HCT116 (cell line): ENCODE data around the gene DIDO1. TPM values are rescaled to one million over a fixed set of nuclear protein-coding genes. Genes with fewer than 3 reads are reported as not detected.

Experiments used
- ATAC-seq: fragments of 200-7000 bp; cut with Tn5 transposase; 2 replicates; pipeline ENCODE4 v1.9.1; 2020; ENCODE audit warnings: mild to moderate bottlenecking, moderate library complexity
- BruUV-seq: library from RNA; stranded (reverse); fragments of 400-500 nt; replicated peaks from 2 replicates; lab custom pipeline; 2021; lab: Mats Ljungman, UMichigan
- CTCF ChIA-PET: fragments of 300-600 bp; sonication (Branson Sonifier 250); formaldehyde crosslinking; loops from one replicate; lab custom pipeline; 2021; ENCODE audit warnings: antibody characterized with exemption; lab: Charles Lee
- POLR2A ChIA-PET: fragments of 300-600, 350-600 bp; sonication (Branson Sonifier 250); formaldehyde crosslinking; loops from one replicate; lab custom pipeline; 2021; ENCODE audit warnings: antibody characterized with exemption; lab: Charles Lee
- RAD21 ChIA-PET, 2 experiments: fragments of 300-600 bp; sonication (Branson Sonifier 250); formaldehyde crosslinking; loops; one replicate each; lab custom pipeline; 2023; ENCODE audit warnings: low total read pairs in 2 of 2; ENCODE audit not compliant: uncharacterized antibody in 2 of 2, unreplicated experiment in 2 of 2, low non-redundant PET in 1 of 2; lab: Charles Lee
- DNase-seq: peaks from one replicate; pipeline ENCODE4 v3.0.0-alpha.2; 2010; ENCODE audit warnings: low read depth, low spot score
- H2AFZ ChIP-seq: fragments of 200-600 bp; shearing (Covaris generic), sonication (generic); 2 replicates; pipeline ENCODE4 v1.6.1; 2017; ENCODE audit warnings: low read depth, mixed run types, mixed read lengths, antibody characterized with exemption, low read length; ENCODE audit not compliant: poor library complexity, severe bottlenecking
- H3K27ac ChIP-seq: 2 replicates; pipeline ENCODE4 v1.5.1; 2012; ENCODE audit warnings: low read depth, low read length
- H3K27me3 ChIP-seq: fragments of 200-600 bp; sonication (generic); 2 replicates; pipeline ENCODE4 v1.6.1; 2016; ENCODE audit warnings: mixed run types, low read length, mixed read lengths; ENCODE audit not compliant: insufficient read depth
- H3K36me3 ChIP-seq, 2 experiments: fragments of 200-500 bp in 1 of 2; fragments of 200-600 bp in 1 of 2; sonication (Bioruptor generic) in 1 of 2; sonication (generic) in 1 of 2; 2 replicates each; pipeline versions ENCODE4 v1.5.1 to v1.6.1; 2014 to 2016; ENCODE audit warnings: low read length in 2 of 2, inconsistent platforms in 1 of 2, mixed read lengths in 1 of 2, mixed run types in 1 of 2; ENCODE audit not compliant: insufficient read depth in 2 of 2, control insufficient read depth in 1 of 2
- H3K4me1 ChIP-seq, 2 experiments: fragments of 200-600 bp in 1 of 2; sonication (generic) in 1 of 2; 2 replicates each; pipeline versions ENCODE4 v1.5.1 to v1.6.1; 2012 to 2017; ENCODE audit warnings: low read length in 2 of 2, inconsistent platforms in 1 of 2, mild to moderate bottlenecking in 1 of 2, mixed read lengths in 1 of 2, mixed run types in 1 of 2, moderate library complexity in 1 of 2; ENCODE audit not compliant: insufficient read depth in 2 of 2, control insufficient read depth in 1 of 2
- H3K4me2 ChIP-seq: fragments of 200-600 bp; sonication (generic); 2 replicates; pipeline ENCODE4 v1.6.1; 2017; ENCODE audit warnings: mixed run types, low read length, mixed read lengths
- H3K4me3 ChIP-seq, 2 experiments: fragments of 200-600 bp in 1 of 2; sonication (generic) in 1 of 2; replicated peaks in 1 of 2; 2 replicates each; pipeline ENCODE4 v1.5.1; 2011 to 2016; ENCODE audit warnings: low read length in 2 of 2, control low read depth in 1 of 2, low read depth in 1 of 2, mild to moderate bottlenecking in 1 of 2, mixed read lengths in 1 of 2, mixed run types in 1 of 2
- H3K79me2 ChIP-seq: fragments of 200-600 bp; sonication (generic); 2 replicates; pipeline ENCODE4 v1.6.1; 2017; ENCODE audit warnings: mild to moderate bottlenecking, mixed run types, low read length, moderate library complexity, mixed read lengths; ENCODE audit not compliant: insufficient read depth
- H3K9ac ChIP-seq: fragments of 200-600 bp; sonication (generic); 2 replicates; pipeline ENCODE4 v1.6.1; 2016; ENCODE audit warnings: low read length, mixed read lengths
- H3K9me2 ChIP-seq: fragments of 200-600 bp; sonication (generic), shearing (Covaris generic); 2 replicates; pipeline ENCODE4 v1.6.1; 2017; ENCODE audit warnings: mixed run types, mild to moderate bottlenecking, moderate library complexity; ENCODE audit not compliant: insufficient read depth
- H3K9me3 ChIP-seq, 2 experiments: fragments of 200-500 bp in 1 of 2; fragments of 200-600 bp in 1 of 2; sonication (Bioruptor generic) in 1 of 2; sonication (generic) in 1 of 2; 2 replicates each; pipeline ENCODE4 v1.6.1; 2014 to 2017; ENCODE audit warnings: low read length in 2 of 2, mixed read lengths in 2 of 2, inconsistent platforms in 1 of 2, low read depth in 1 of 2, mild to moderate bottlenecking in 1 of 2, mixed run types in 1 of 2, moderate library complexity in 1 of 2; ENCODE audit not compliant: control insufficient read depth in 1 of 2, insufficient read depth in 1 of 2
- H4K20me1 ChIP-seq: fragments of 200-600 bp; sonication (generic), shearing (Covaris generic); 2 replicates; pipeline ENCODE4 v1.6.1; 2017; ENCODE audit warnings: mixed run types, mild to moderate bottlenecking, moderate library complexity; ENCODE audit not compliant: insufficient read depth
- CEBPB ChIP-seq: IDR thresholded peaks from 2 replicates; pipeline ENCODE4 v1.6.1; 2012; ENCODE audit warnings: low read depth
- EGR1 ChIP-seq: IDR thresholded peaks from 2 replicates; pipeline ENCODE4 v1.6.1; 2012; ENCODE audit warnings: low read depth
- ELF1 ChIP-seq: IDR thresholded peaks from 2 replicates; pipeline ENCODE4 v1.6.1; 2012; ENCODE audit warnings: low read depth, borderline replicate concordance
- EZH2 ChIP-seq: fragments of 200-600 bp; sonication (generic); IDR thresholded peaks from 2 replicates; pipeline ENCODE4 v1.6.1; 2017; ENCODE audit warnings: antibody characterized with exemption, mixed run types
- FOSL1 ChIP-seq: IDR thresholded peaks from 2 replicates; pipeline ENCODE4 v1.6.1; 2012; ENCODE audit warnings: low read depth
- JUND ChIP-seq: IDR thresholded peaks from 2 replicates; pipeline ENCODE4 v1.6.1; 2012
- POLR2A ChIP-seq: IDR thresholded peaks from 2 replicates; pipeline ENCODE4 v1.7.0; 2011; ENCODE audit warnings: borderline replicate concordance; ENCODE audit not compliant: insufficient read depth, insufficient read length; ENCODE audit errors: extremely low read depth
- POLR2AphosphoS5 ChIP-seq: IDR thresholded peaks from 2 replicates; pipeline ENCODE4 v1.6.1; 2011; ENCODE audit warnings: mild to moderate bottlenecking, low read depth, low read length, moderate library complexity
- RAD21 ChIP-seq: IDR thresholded peaks from 2 replicates; pipeline ENCODE4 v1.6.1; 2012; ENCODE audit warnings: low read depth, mild to moderate bottlenecking
- SIN3A ChIP-seq: IDR thresholded peaks from 2 replicates; pipeline ENCODE4 v1.6.1; 2012; ENCODE audit warnings: low read depth
- SP1 ChIP-seq: IDR thresholded peaks from 2 replicates; pipeline ENCODE4 v1.6.1; 2012; ENCODE audit warnings: low read depth
- TCF7L2 ChIP-seq: IDR thresholded peaks from 2 replicates; pipeline ENCODE4 v1.7.0; 2011; ENCODE audit warnings: borderline replicate concordance, inconsistent platforms; ENCODE audit not compliant: insufficient read depth, insufficient read length; ENCODE audit errors: extremely low read depth
- ZFX ChIP-seq: fragments of 450-650 bp; IDR thresholded peaks from 2 replicates; pipeline ENCODE4 v1.6.1; 2017
- ZNF274 ChIP-seq: fragments of 200-500 bp; sonication (Bioruptor generic); IDR thresholded peaks from 2 replicates; pipeline ENCODE4 v1.6.1; 2014; ENCODE audit warnings: mild to moderate bottlenecking, low read depth, low read length, inconsistent platforms
- intact Hi-C: fragments of 100-400 bp; cut with micrococcal nuclease; formaldehyde crosslinking; loops from 2 replicates; pipeline ENCODE4 v1.10.0; 2022
- total RNA-seq: library from RNA; stranded (reverse); gene quantifications from one replicate; pipeline ENCODE4 v1.2.1, GENCODE V29; 2021; ENCODE audit not compliant: unreplicated experiment
- TF ChIP-seq, protein P1 (sequence below), 3 experiments: fragments of 200-600 bp in 1 of 3; sonication (generic) in 1 of 3; IDR thresholded peaks in 2 of 3; conservative IDR thresholded peaks in 1 of 3; 2 replicates each; pipeline ENCODE4 v1.5.1; 2012 to 2017; ENCODE audit warnings: low read depth in 2 of 3, low read length in 2 of 3, antibody characterized with exemption in 1 of 3, borderline replicate concordance in 1 of 3, control low read depth in 1 of 3, mild to moderate bottlenecking in 1 of 3, mixed read lengths in 1 of 3, mixed run types in 1 of 3, moderate library complexity in 1 of 3; ENCODE audit not compliant: insufficient read depth in 1 of 3
- TF ChIP-seq, protein P2 (sequence below): IDR thresholded peaks from 2 replicates; pipeline ENCODE4 v1.6.1; 2012
- TF ChIP-seq, protein P3 (sequence below): IDR thresholded peaks from 2 replicates; pipeline ENCODE4 v1.6.1; 2012
- TF ChIP-seq, protein P4 (sequence below): IDR thresholded peaks from 2 replicates; pipeline ENCODE4 v1.6.1; 2011; ENCODE audit warnings: mild to moderate bottlenecking, low read length, moderate library complexity; ENCODE audit not compliant: insufficient replicate concordance; ENCODE audit errors: extremely low read depth

DIDO1 gene
- total RNA-seq, 1 experiment from 2014 or later = 41.4 TPM

DNA sequence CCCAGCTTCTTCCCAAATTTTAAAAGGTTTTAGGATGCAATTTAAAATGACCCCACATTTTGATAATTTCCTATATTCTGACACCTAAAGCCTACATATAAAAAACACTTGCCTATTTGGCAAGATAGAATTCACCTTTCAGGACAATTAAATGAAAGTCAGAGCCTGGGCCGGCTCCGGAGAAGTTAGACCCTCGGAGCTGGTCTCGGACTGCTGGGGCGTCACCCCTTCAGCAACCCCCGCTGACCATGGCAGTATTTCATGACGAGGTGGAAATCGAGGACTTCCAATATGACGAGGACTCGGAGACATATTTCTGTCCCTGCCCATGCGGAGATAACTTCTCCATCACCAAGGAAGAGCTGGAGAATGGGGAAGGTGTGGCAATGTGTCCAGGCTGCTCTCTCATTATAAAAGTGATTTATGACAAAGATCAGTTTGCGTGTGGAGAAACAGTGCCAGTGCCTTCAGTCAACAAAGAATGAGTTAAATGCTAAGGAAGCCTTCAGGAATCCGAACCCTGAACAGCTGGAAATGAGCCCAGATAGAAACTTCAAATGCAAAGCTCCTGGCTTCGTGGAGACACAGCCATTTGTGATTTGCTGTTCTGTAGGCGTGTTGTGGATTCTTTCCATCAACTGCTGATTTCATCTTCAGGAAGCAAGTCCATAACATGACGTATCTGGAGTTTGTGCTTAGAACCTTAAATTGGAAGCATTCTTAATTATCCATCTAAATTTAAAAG, 80.7 kb downstream of the DIDO1 start:
- Histone ChIP-seq H3K79me2 (no peaks in the 10 kb centered on the region), H3K9ac (no peak overlapping the region), H3K4me1 (no peaks in the 10 kb centered on the region), H4K20me1 (no peaks in the 10 kb centered on the region), H3K9me2 (no peaks in the 10 kb centered on the region), H3K4me2 (no peak overlapping the region), H3K27ac (no peak overlapping the region), H3K9me3 (no peaks in the 10 kb centered on the region), H3K4me3 (no peak overlapping the region), H3K36me3 (peaks cover 7 to 8% of the 10 kb centered on the region in 2 experiments; a peak in 2 of 4 replicates), H2AFZ (no peak overlapping the region), H3K27me3 (no peaks in the 10 kb centered on the region)
- CTCF ChIA-PET = no interaction called here
- RAD21 ChIA-PET = no interaction called here
- POLR2A ChIA-PET = no interaction called here
- intact Hi-C loops = no loop called here
- ATAC-seq (no peak), DNase-seq (no peak)
- BruUV-seq = TSS peak; percentile 13
- TF ChIP-seq SIN3A = no peak
- TF ChIP-seq, protein P1, sequence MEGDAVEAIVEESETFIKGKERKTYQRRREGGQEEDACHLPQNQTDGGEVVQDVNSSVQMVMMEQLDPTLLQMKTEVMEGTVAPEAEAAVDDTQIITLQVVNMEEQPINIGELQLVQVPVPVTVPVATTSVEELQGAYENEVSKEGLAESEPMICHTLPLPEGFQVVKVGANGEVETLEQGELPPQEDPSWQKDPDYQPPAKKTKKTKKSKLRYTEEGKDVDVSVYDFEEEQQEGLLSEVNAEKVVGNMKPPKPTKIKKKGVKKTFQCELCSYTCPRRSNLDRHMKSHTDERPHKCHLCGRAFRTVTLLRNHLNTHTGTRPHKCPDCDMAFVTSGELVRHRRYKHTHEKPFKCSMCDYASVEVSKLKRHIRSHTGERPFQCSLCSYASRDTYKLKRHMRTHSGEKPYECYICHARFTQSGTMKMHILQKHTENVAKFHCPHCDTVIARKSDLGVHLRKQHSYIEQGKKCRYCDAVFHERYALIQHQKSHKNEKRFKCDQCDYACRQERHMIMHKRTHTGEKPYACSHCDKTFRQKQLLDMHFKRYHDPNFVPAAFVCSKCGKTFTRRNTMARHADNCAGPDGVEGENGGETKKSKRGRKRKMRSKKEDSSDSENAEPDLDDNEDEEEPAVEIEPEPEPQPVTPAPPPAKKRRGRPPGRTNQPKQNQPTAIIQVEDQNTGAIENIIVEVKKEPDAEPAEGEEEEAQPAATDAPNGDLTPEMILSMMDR (IDR thresholded peaks at IDR 0.05 in 2 of 3, conservative IDR thresholded peaks at IDR 0.05 in 1 of 3; ENCODE audit: borderline replicate concordance in 1 of 3, insufficient read depth in 1 of 3, low read depth in 2 of 3, low read length in 2 of 3) = no peak
- no peak for TF ChIP-seq ZFX
- TF ChIP-seq, protein P2, sequence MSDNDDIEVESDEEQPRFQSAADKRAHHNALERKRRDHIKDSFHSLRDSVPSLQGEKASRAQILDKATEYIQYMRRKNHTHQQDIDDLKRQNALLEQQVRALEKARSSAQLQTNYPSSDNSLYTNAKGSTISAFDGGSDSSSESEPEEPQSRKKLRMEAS = no peak
- TF ChIP-seq EGR1 = no peak
- TF ChIP-seq POLR2A = no peak
- no peak for TF ChIP-seq ZNF274
- TF ChIP-seq TCF7L2 = no peak
- no peak for TF ChIP-seq EZH2
- TF ChIP-seq, protein P3, sequence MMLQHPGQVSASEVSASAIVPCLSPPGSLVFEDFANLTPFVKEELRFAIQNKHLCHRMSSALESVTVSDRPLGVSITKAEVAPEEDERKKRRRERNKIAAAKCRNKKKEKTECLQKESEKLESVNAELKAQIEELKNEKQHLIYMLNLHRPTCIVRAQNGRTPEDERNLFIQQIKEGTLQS = no peak
- no peak for TF ChIP-seq CEBPB
- no peak for TF ChIP-seq POLR2AphosphoS5
- TF ChIP-seq ELF1 = no peak
- TF ChIP-seq, protein P4, sequence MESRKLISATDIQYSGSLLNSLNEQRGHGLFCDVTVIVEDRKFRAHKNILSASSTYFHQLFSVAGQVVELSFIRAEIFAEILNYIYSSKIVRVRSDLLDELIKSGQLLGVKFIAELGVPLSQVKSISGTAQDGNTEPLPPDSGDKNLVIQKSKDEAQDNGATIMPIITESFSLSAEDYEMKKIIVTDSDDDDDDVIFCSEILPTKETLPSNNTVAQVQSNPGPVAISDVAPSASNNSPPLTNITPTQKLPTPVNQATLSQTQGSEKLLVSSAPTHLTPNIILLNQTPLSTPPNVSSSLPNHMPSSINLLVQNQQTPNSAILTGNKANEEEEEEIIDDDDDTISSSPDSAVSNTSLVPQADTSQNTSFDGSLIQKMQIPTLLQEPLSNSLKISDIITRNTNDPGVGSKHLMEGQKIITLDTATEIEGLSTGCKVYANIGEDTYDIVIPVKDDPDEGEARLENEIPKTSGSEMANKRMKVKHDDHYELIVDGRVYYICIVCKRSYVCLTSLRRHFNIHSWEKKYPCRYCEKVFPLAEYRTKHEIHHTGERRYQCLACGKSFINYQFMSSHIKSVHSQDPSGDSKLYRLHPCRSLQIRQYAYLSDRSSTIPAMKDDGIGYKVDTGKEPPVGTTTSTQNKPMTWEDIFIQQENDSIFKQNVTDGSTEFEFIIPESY = no peak
- TF ChIP-seq SP1 = no peak
- TF ChIP-seq RAD21 = no peak
- TF ChIP-seq JUND = no peak
- no peak for TF ChIP-seq FOSL1
